Astrocyte (in vitro differentiated cells and primary cell): Measurements from ENCODE around the gene PPRC1. TPM values are rescaled to one million over a fixed set of nuclear protein-coding genes. Genes with fewer than 3 reads are reported as not detected.

Experiments
- DNase-seq: peaks from one replicate; pipeline ENCODE4 v3.0.0-alpha.2; 2010; ENCODE audit warnings: low read depth
- FAIRE-seq: peaks from 2 replicates; lab custom pipeline; 2011; peaks lifted over from hg19 to GRCh38; lab: Jason Lieb, UNC
- H2AFZ ChIP-seq: 2 replicates; pipeline ENCODE4 v1.6.0; 2012; ENCODE audit warnings: low read depth, low read length, inconsistent platforms
- H3K27ac ChIP-seq: 2 replicates; pipeline ENCODE4 v1.5.1; 2011; ENCODE audit warnings: low read depth, low read length, inconsistent platforms
- H3K27me3 ChIP-seq: 2 replicates; pipeline ENCODE4 v1.6.0; 2011; ENCODE audit warnings: low read length, inconsistent platforms; ENCODE audit not compliant: insufficient read depth
- H3K36me3 ChIP-seq: 2 replicates; pipeline ENCODE4 v1.5.1; 2011; ENCODE audit warnings: low read length, inconsistent platforms; ENCODE audit not compliant: insufficient read depth
- H3K4me1 ChIP-seq: 2 replicates; pipeline ENCODE4 v1.5.1; 2011; ENCODE audit warnings: low read length, inconsistent platforms; ENCODE audit not compliant: insufficient read depth
- H3K4me2 ChIP-seq: 2 replicates; pipeline ENCODE4 v1.6.0; 2012; ENCODE audit warnings: low read length, inconsistent platforms
- H3K4me3 ChIP-seq: 2 replicates; pipeline ENCODE4 v1.5.1; 2011; ENCODE audit warnings: low read depth, mild to moderate bottlenecking, low read length, inconsistent platforms; ENCODE audit not compliant: insufficient read depth
- H3K79me2 ChIP-seq: 2 replicates; pipeline ENCODE4 v1.6.0; 2012; ENCODE audit warnings: mild to moderate bottlenecking, low read length, inconsistent platforms; ENCODE audit not compliant: insufficient read depth
- H3K9ac ChIP-seq: 2 replicates; pipeline ENCODE4 v1.6.0; 2012; ENCODE audit warnings: mild to moderate bottlenecking, low read length, inconsistent platforms
- H3K9me3 ChIP-seq: 2 replicates; pipeline ENCODE4 v1.5.1; 2012; ENCODE audit warnings: low read depth, mild to moderate bottlenecking, low read length, inconsistent platforms; ENCODE audit not compliant: insufficient read depth
- H4K20me1 ChIP-seq: 2 replicates; pipeline ENCODE4 v1.6.0; 2012; ENCODE audit warnings: low read length, inconsistent platforms; ENCODE audit not compliant: insufficient read depth
- H3K27ac Mint-ChIP-seq: one replicate; pipeline ENCODE4 v1.8.0; 2021; ENCODE audit warnings: mild to moderate bottlenecking, mixed read lengths; ENCODE audit not compliant: unreplicated experiment
- H3K27me3 Mint-ChIP-seq: one replicate; pipeline ENCODE4 v1.8.0; 2021; ENCODE audit warnings: low read depth, mixed read lengths; ENCODE audit not compliant: unreplicated experiment
- H3K36me3 Mint-ChIP-seq: one replicate; pipeline ENCODE4 v1.8.0; 2021; ENCODE audit warnings: low read depth, mixed read lengths; ENCODE audit not compliant: unreplicated experiment
- H3K4me1 Mint-ChIP-seq: one replicate; pipeline ENCODE4 v1.8.0; 2021; ENCODE audit warnings: low read depth, mixed read lengths; ENCODE audit not compliant: unreplicated experiment
- H3K4me3 Mint-ChIP-seq: one replicate; pipeline ENCODE4 v1.8.0; 2021; ENCODE audit warnings: mild to moderate bottlenecking, moderate library complexity, mixed read lengths; ENCODE audit not compliant: unreplicated experiment
- H3K9me3 Mint-ChIP-seq: one replicate; pipeline ENCODE4 v1.8.0; 2021; ENCODE audit warnings: mild to moderate bottlenecking, mixed read lengths; ENCODE audit not compliant: unreplicated experiment
- EZH2 ChIP-seq: IDR thresholded peaks from 2 replicates; pipeline ENCODE4 v1.6.1; 2012; ENCODE audit warnings: mild to moderate bottlenecking, low read length, inconsistent platforms; ENCODE audit not compliant: insufficient read depth
- total RNA-seq: library from RNA; stranded (reverse); gene quantifications from 2 replicates; pipeline ENCODE4 v1.2.1, GENCODE V29; 2021
- TF ChIP-seq, protein P1 (sequence below): IDR thresholded peaks from 2 replicates; pipeline ENCODE4 v1.5.1; 2011; ENCODE audit warnings: low read depth, mild to moderate bottlenecking, inconsistent platforms, low read length, moderate library complexity; ENCODE audit not compliant: insufficient read depth

The PPRC1 gene
- total RNA-seq, 1 donor from 2014 or later = 56.9 TPM

DNA sequence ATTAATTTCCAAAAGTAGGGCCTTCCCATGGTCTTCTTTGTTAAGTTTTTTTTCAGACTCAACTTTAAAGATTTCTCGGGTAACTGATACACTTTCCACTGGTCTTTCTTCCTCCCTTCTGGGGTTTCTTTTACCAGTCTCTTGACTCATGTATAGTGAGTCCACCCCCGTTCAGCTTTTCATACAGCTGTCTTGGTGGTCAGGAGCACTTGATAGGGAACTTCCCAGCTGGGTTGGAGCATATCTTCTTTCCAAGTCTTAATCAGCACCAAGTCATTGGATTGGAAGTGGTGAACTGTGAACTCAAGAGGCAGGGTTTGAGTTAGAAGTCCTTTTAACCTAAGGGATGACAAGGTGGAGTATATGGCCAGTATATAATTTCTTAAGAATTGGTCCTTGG lies 64.1 kb downstream of the PPRC1 start:
- Histone ChIP-seq H3K79me2 (no peaks in the 10 kb centered on the region), H4K20me1 (no peaks in the 10 kb centered on the region), H3K36me3 (no peaks in the 10 kb centered on the region), H3K9ac (no peak overlapping the region), H3K4me1 (no peaks in the 10 kb centered on the region), H3K4me3 (no peak overlapping the region), H3K4me2 (no peak overlapping the region), H3K27ac (no peak overlapping the region), H3K9me3 (peaks cover 10% of the 10 kb centered on the region), H2AFZ (no peak overlapping the region), H3K27me3 (no peaks in the 10 kb centered on the region)
- H3K27me3 Mint-ChIP-seq = peaks cover 18% of the 10 kb centered on the region
- FAIRE-seq = no peak
- no peaks in the 10 kb centered on the region for H3K36me3 Mint-ChIP-seq
- no peak for DNase-seq
- H3K9me3 Mint-ChIP-seq = peaks cover 22% of the 10 kb centered on the region
- H3K4me1 Mint-ChIP-seq = no peaks in the 10 kb centered on the region
- H3K27ac Mint-ChIP-seq = no peak overlapping the region
- TF ChIP-seq, protein P1, sequence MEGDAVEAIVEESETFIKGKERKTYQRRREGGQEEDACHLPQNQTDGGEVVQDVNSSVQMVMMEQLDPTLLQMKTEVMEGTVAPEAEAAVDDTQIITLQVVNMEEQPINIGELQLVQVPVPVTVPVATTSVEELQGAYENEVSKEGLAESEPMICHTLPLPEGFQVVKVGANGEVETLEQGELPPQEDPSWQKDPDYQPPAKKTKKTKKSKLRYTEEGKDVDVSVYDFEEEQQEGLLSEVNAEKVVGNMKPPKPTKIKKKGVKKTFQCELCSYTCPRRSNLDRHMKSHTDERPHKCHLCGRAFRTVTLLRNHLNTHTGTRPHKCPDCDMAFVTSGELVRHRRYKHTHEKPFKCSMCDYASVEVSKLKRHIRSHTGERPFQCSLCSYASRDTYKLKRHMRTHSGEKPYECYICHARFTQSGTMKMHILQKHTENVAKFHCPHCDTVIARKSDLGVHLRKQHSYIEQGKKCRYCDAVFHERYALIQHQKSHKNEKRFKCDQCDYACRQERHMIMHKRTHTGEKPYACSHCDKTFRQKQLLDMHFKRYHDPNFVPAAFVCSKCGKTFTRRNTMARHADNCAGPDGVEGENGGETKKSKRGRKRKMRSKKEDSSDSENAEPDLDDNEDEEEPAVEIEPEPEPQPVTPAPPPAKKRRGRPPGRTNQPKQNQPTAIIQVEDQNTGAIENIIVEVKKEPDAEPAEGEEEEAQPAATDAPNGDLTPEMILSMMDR = no peak
- no peak for TF ChIP-seq EZH2
- H3K4me3 Mint-ChIP-seq = no peak overlapping the region

DNA sequence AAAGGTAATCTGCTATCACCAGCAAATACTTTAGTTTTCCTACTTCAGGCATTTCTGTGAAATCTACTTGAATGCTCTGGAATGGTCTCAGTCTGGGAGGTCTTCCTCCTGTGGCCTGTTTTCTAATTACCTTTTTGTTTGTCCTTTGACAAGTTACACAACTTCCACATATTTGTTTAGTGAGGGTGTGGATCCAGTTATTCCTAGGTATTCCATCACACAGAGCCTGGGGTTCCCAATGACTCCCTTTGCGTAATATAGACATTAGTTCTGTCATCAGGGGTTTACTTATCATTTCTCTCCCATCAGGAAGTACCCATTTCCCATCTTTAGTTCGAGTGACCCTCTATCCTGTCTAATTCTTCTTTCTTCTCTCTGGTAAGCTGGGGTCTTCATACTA lies 65.2 kb downstream of the PPRC1 start:
- DNase-seq = no peak
- no peaks in the 10 kb centered on the region for H3K36me3 Mint-ChIP-seq
- H3K27me3 ChIP-seq = peaks cover 5% of the 10 kb centered on the region
- H2AFZ ChIP-seq = no peak overlapping the region
- no peaks in the 10 kb centered on the region for H4K20me1 ChIP-seq
- H3K27ac ChIP-seq = no peak overlapping the region
- no peaks in the 10 kb centered on the region for H3K79me2 ChIP-seq
- no peak overlapping the region for H3K9ac ChIP-seq
- no peak overlapping the region for H3K4me3 ChIP-seq
- H3K27ac Mint-ChIP-seq = no peak overlapping the region
- no peaks in the 10 kb centered on the region for H3K4me1 Mint-ChIP-seq
- no peak overlapping the region for H3K4me2 ChIP-seq
- H3K4me3 Mint-ChIP-seq = no peak overlapping the region
- H3K4me1 ChIP-seq = no peaks in the 10 kb centered on the region
- no peaks in the 10 kb centered on the region for H3K9me3 ChIP-seq
- peaks cover 24% of the 10 kb centered on the region for H3K9me3 Mint-ChIP-seq
- TF ChIP-seq, protein P1 = no peak
- no peak for TF ChIP-seq EZH2
- peaks cover 29% of the 10 kb centered on the region for H3K27me3 Mint-ChIP-seq
- H3K36me3 ChIP-seq = no peaks in the 10 kb centered on the region
- no peak for FAIRE-seq

Other genes with a start within 250 kb of the PPRC1 start
- 20.0 and 22.6 TPM in 2 replicates for gene ARMH3, start 76.9 kb upstream of the PPRC1 start, total RNA-seq
- 23.0 and 24.4 TPM in 2 replicates for gene HPS6, start 67.7 kb upstream of the PPRC1 start, total RNA-seq
- gene LDB1, start 12.7 kb upstream of the PPRC1 start, total RNA-seq = 126 and 134 TPM in 2 replicates
- 84.1 and 92.9 TPM in 2 replicates for gene NOLC1, start 19.3 kb downstream of the PPRC1 start, total RNA-seq
- gene ELOVL3, start 93.3 kb downstream of the PPRC1 start, total RNA-seq = 0.48 and 0.62 TPM in 2 replicates
- gene PITX3, start 108.5 kb downstream of the PPRC1 start, total RNA-seq = 1.6 and 1.7 TPM in 2 replicates
- 72.8 and 75.2 TPM in 2 replicates for gene GBF1, start 112.5 kb downstream of the PPRC1 start, total RNA-seq